Panc1 (cell line): ENCODE results near the gene ABCC11. TPM values are rescaled to one million over a fixed set of nuclear protein-coding genes. Genes with fewer than 3 reads are reported as not detected.

ENCODE experiments used
- ATAC-seq: fragments of 200-7000 bp; cut with Tn5 transposase; 2 replicates; pipeline ENCODE4 v1.9.1; 2020; ENCODE audit warnings: mild to moderate bottlenecking, moderate library complexity
- BruUV-seq: library from RNA; stranded (reverse); fragments of 400-500 nt; replicated peaks from 2 replicates; lab custom pipeline; 2021; lab: Mats Ljungman, UMichigan
- CTCF ChIA-PET: fragments of 300-600 bp; sonication (Branson Sonifier 250); formaldehyde crosslinking; loops from one replicate; lab custom pipeline; 2022; ENCODE audit warnings: antibody characterized with exemption; lab: Charles Lee
- POLR2A ChIA-PET: fragments of 300-600 bp; sonication (Branson Sonifier 250); formaldehyde crosslinking; loops from one replicate; lab custom pipeline; 2022; ENCODE audit warnings: antibody characterized with exemption; lab: Charles Lee
- DNase-seq: peaks from one replicate; pipeline ENCODE4 v3.0.0-alpha.2; 2010; ENCODE audit warnings: low read depth, low spot score
- H3K27ac ChIP-seq: 2 replicates; pipeline ENCODE4 v1.5.1; 2011; ENCODE audit warnings: mild to moderate bottlenecking, low read length, inconsistent platforms
- H3K27me3 ChIP-seq: fragments of 200-500 bp; sonication (Bioruptor generic); 2 replicates; pipeline ENCODE4 v1.6.0; 2014; ENCODE audit warnings: low read length, inconsistent platforms; ENCODE audit not compliant: control insufficient read depth, insufficient read depth
- H3K36me3 ChIP-seq: fragments of 200-500 bp; sonication (Bioruptor generic); 2 replicates; pipeline ENCODE4 v1.5.1; 2014; ENCODE audit warnings: inconsistent platforms, mild to moderate bottlenecking, low read length, moderate library complexity; ENCODE audit not compliant: control insufficient read depth, insufficient read depth
- H3K4me1 ChIP-seq: 2 replicates; pipeline ENCODE4 v1.5.1; 2011; ENCODE audit warnings: inconsistent platforms, mild to moderate bottlenecking, low read length, moderate library complexity; ENCODE audit not compliant: control insufficient read depth, insufficient read depth
- H3K4me3 ChIP-seq, 2 experiments: 2 replicates each; pipeline ENCODE4 v1.5.1; 2011 to 2012; ENCODE audit warnings: low read depth in 2 of 2, low read length in 2 of 2, mild to moderate bottlenecking in 2 of 2, inconsistent platforms in 1 of 2, moderate library complexity in 1 of 2
- H3K9me3 ChIP-seq: fragments of 200-500 bp; sonication (Bioruptor generic); 2 replicates; pipeline ENCODE4 v1.5.1; 2014; ENCODE audit warnings: low read depth, mild to moderate bottlenecking, inconsistent platforms, low read length, moderate library complexity; ENCODE audit not compliant: control insufficient read depth, insufficient read depth
- CTCF ChIP-seq: fragments of 450-650 bp; IDR thresholded peaks from 2 replicates; pipeline ENCODE4 v1.5.1; 2017; ENCODE audit warnings: mild to moderate bottlenecking
- POLR2AphosphoS5 ChIP-seq: IDR thresholded peaks from 2 replicates; pipeline ENCODE4 v1.6.1; 2012; ENCODE audit warnings: mild to moderate bottlenecking, low read depth, low read length, moderate library complexity
- REST ChIP-seq, 2 experiments: IDR thresholded peaks; 2 replicates each; pipeline ENCODE4 v1.6.1; 2011 to 2012; ENCODE audit warnings: low read depth in 2 of 2, control low read depth in 1 of 2, low read length in 1 of 2, mild to moderate bottlenecking in 1 of 2, moderate library complexity in 1 of 2; ENCODE audit not compliant: insufficient read depth in 1 of 2
- SIN3A ChIP-seq: IDR thresholded peaks from 2 replicates; pipeline ENCODE4 v1.6.1; 2012; ENCODE audit warnings: low read depth, mild to moderate bottlenecking, low read length, moderate library complexity, borderline replicate concordance; ENCODE audit not compliant: insufficient read depth
- TCF7L2 ChIP-seq: IDR thresholded peaks from 2 replicates; pipeline ENCODE4 v1.6.1; 2011; ENCODE audit warnings: mild to moderate bottlenecking, low read depth, low read length, inconsistent platforms
- in situ Hi-C: cut with HindIII; loops from 2 replicates; pipeline ENCODE4 v1.10.0; 2016; ENCODE audit warnings: low sequenced_read_pairs, low pct_unique_long_range_greater_than_20kb
- intact Hi-C: fragments of 100-400 bp; cut with micrococcal nuclease; formaldehyde crosslinking; loops from one replicate; pipeline ENCODE4 v1.10.0; 2022; ENCODE audit not compliant: unreplicated experiment
- total RNA-seq: library from RNA; stranded (reverse); gene quantifications from one replicate; pipeline ENCODE4 v1.2.1, GENCODE V29; 2021; ENCODE audit not compliant: unreplicated experiment

The ABCC11 gene
- total RNA-seq, 1 experiment from 2014 or later = not detected

- no peak for DNase-seq
- no TSS peak for BruUV-seq
- Histone ChIP-seq H3K9me3 (no peaks in the 10 kb centered on the region), H3K4me1 (peaks cover 5% of the 10 kb centered on the region; the same call in 1 of the 2 replicates), H3K4me3 (no peak overlapping the region), H3K27me3 (no peaks in the 10 kb centered on the region), H3K27ac (no peak overlapping the region), H3K36me3 (no peaks in the 10 kb centered on the region)
- CTCF ChIA-PET = no interaction called here
- POLR2A ChIA-PET = no interaction called here
- TF ChIP-seq TCF7L2 = no peak
- TF ChIP-seq SIN3A = no peak
- TF ChIP-seq POLR2AphosphoS5 = no peak
- TF ChIP-seq REST (IDR thresholded peaks at IDR 0.05; ENCODE audit: insufficient read depth in 1 of 2, low read depth in 2 of 2, low read length in 1 of 2) = no peak
- no peak for TF ChIP-seq CTCF
- no peak for ATAC-seq
- in situ Hi-C loops = no loop called here
- intact Hi-C loops = loop anchor here (5.0 kb wide), 1 partner anchor 1028 kb away; the partner anchor contains the start of gene NETO2
These were observed 77.4 kb downstream of the ABCC11 start for GRCh38 chr16:48169896-48170295.

GRCh38 chr16:48168075-48168474 lies 79.3 kb downstream of the ABCC11 start:
- in situ Hi-C loops (no loop called here), intact Hi-C loops (loop anchor here (5.0 kb wide), 1 partner anchor 1026 kb away; the partner anchor contains the start of gene NETO2)
- CTCF ChIA-PET = interaction anchor here (0.6 kb wide), 1 partner anchor 55 kb away, joined by 3 read pairs; no protein-coding TSS in a partner anchor

More at GRCh38 chr16:48168075-48168474, 79.3 kb downstream of the ABCC11 start:
- Histone ChIP-seq H3K27me3 (no peaks in the 10 kb centered on the region), H3K4me1 (peaks cover 5% of the 10 kb centered on the region; the same call in 1 of the 2 replicates), H3K4me3 (no peak overlapping the region), H3K9me3 (no peaks in the 10 kb centered on the region), H3K36me3 (no peaks in the 10 kb centered on the region), H3K27ac (no peak overlapping the region)
- BruUV-seq = no TSS peak
- ATAC-seq (no peak), DNase-seq (no peak)
- POLR2A ChIA-PET = no interaction called here
- TF ChIP-seq TCF7L2 (no peak), REST (IDR thresholded peaks at IDR 0.05; ENCODE audit: insufficient read depth in 1 of 2, low read depth in 2 of 2, low read length in 1 of 2) (no peak), CTCF (no peak), SIN3A (no peak), POLR2AphosphoS5 (no peak)
